Trophoblast cell (in vitro differentiated cells and primary cell): ENCODE measurements around the gene LKAAEAR1.

ENCODE experiments used
- DNase-seq, 2 donors: peaks; one replicate each; pipeline ENCODE4 v3.0.0-alpha.2; 2016
- H2AFZ ChIP-seq: 2 replicates; pipeline ENCODE4 v1.6.1; 2013; ENCODE audit warnings: low read length, moderate library complexity, mild to moderate bottlenecking; ENCODE audit not compliant: insufficient read depth, poor library complexity
- H2AK5ac ChIP-seq: 2 replicates; pipeline ENCODE4 v1.6.1; 2013; ENCODE audit warnings: mild to moderate bottlenecking, low read length
- H2BK120ac ChIP-seq: 2 replicates; pipeline ENCODE4 v1.6.1; 2013; ENCODE audit warnings: low read length, mild to moderate bottlenecking, moderate library complexity; ENCODE audit not compliant: insufficient read depth, poor library complexity
- H2BK12ac ChIP-seq: 2 replicates; pipeline ENCODE4 v1.6.1; 2013; ENCODE audit warnings: mild to moderate bottlenecking, low read length, moderate library complexity
- H2BK5ac ChIP-seq: 2 replicates; pipeline ENCODE4 v1.6.1; 2013; ENCODE audit warnings: low read length, low read depth, moderate library complexity, mild to moderate bottlenecking; ENCODE audit not compliant: poor library complexity
- H3K14ac ChIP-seq: 2 replicates; pipeline ENCODE4 v1.6.1; 2013; ENCODE audit warnings: mild to moderate bottlenecking, low read length
- H3K18ac ChIP-seq: 2 replicates; pipeline ENCODE4 v1.6.1; 2013; ENCODE audit warnings: mild to moderate bottlenecking, low read length
- H3K23ac ChIP-seq: 2 replicates; pipeline ENCODE4 v1.6.1; 2013; ENCODE audit warnings: low read length
- H3K27ac ChIP-seq: 2 replicates; pipeline ENCODE4 v1.5.1; 2013; ENCODE audit warnings: low read depth, mild to moderate bottlenecking, inconsistent platforms, low read length, moderate library complexity
- H3K27me3 ChIP-seq: 2 replicates; pipeline ENCODE4 v1.6.1; 2013; ENCODE audit warnings: inconsistent platforms, mild to moderate bottlenecking, low read length, moderate library complexity; ENCODE audit not compliant: insufficient read depth
- H3K36me3 ChIP-seq, 2 experiments: 1 replicate in 1 of 2; 2 replicates in 1 of 2; pipeline ENCODE4 v1.6.1; 2013; ENCODE audit warnings: low read length in 2 of 2, mild to moderate bottlenecking in 2 of 2, moderate library complexity in 1 of 2; ENCODE audit not compliant: insufficient read depth in 2 of 2, control insufficient read depth in 1 of 2
- H3K4ac ChIP-seq: 2 replicates; pipeline ENCODE4 v1.6.1; 2013; ENCODE audit warnings: low read depth, mild to moderate bottlenecking, low read length, moderate library complexity
- H3K4me1 ChIP-seq, 2 experiments: 1 replicate in 1 of 2; 2 replicates in 1 of 2; pipeline ENCODE4 v1.6.1; 2013; ENCODE audit warnings: low read length in 2 of 2, mild to moderate bottlenecking in 2 of 2, moderate library complexity in 1 of 2; ENCODE audit not compliant: insufficient read depth in 2 of 2, control insufficient read depth in 1 of 2
- H3K4me2 ChIP-seq: 2 replicates; pipeline ENCODE4 v1.6.1; 2013; ENCODE audit warnings: inconsistent platforms, mild to moderate bottlenecking, low read length, moderate library complexity
- H3K4me3 ChIP-seq: 2 replicates; pipeline ENCODE4 v1.5.1; 2013; ENCODE audit warnings: mild to moderate bottlenecking, low read depth, low read length, inconsistent platforms
- H3K79me1 ChIP-seq: one replicate; pipeline ENCODE4 v1.6.1; 2013; ENCODE audit warnings: low read length
- H3K79me2 ChIP-seq: 2 replicates; pipeline ENCODE4 v1.6.1; 2013; ENCODE audit warnings: low read length, mild to moderate bottlenecking; ENCODE audit not compliant: control insufficient read depth, insufficient read depth, poor library complexity
- H3K9ac ChIP-seq: 2 replicates; pipeline ENCODE4 v1.6.1; 2013; ENCODE audit warnings: mild to moderate bottlenecking, low read length
- H3K9me3 ChIP-seq: 2 replicates; pipeline ENCODE4 v1.6.1; 2013; ENCODE audit warnings: low read depth, mild to moderate bottlenecking, control low read depth, inconsistent platforms, low read length; ENCODE audit not compliant: insufficient read depth
- H4K12ac ChIP-seq: 2 replicates; pipeline ENCODE4 v1.6.1; 2013; ENCODE audit warnings: low read depth, mild to moderate bottlenecking, low read length, moderate library complexity
- H4K8ac ChIP-seq: 2 replicates; pipeline ENCODE4 v1.6.1; 2013; ENCODE audit warnings: low read depth, mild to moderate bottlenecking, low read length, moderate library complexity
- H4K91ac ChIP-seq: one replicate; pipeline ENCODE4 v1.6.1; 2013; ENCODE audit warnings: low read depth, mild to moderate bottlenecking, low read length, moderate library complexity
- WGBS: extraction: QIAGEN DNeasy Blood & Tissue Kit; methylation state at CpG from one replicate; pipeline ENCODE4 v1.1.7; 2013; ENCODE audit warnings: missing lambda C conversion rate; ENCODE audit not compliant: insufficient read length, insufficient coverage; ENCODE audit errors: extremely low coverage; 5-methylcytosine and 5-hydroxymethylcytosine counted together

The LKAAEAR1 gene

DNA sequence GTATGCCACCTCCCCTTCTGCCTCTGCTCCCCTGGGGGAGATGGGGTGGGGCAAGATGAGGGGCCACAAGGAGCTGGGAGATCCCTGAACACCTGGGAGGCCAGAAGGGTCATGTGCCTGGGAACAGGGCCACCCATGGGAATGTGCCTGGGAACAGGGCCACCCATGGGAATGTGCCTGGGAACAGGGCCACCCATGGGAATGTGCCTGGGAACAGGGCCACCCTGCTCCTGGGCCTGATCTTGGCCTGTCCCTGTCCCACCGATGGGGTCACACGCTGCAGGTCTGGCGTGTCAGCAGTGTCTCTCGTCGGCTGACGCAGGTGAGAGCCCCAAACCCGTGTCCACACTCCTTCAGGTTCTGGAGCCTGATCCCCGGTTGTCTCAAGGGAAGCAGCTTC is 9.2 kb downstream of the LKAAEAR1 start:
- Histone ChIP-seq H2BK12ac (no peak overlapping the region), H4K8ac (no peak overlapping the region), H3K9ac (no peak overlapping the region), H2AFZ (no peak overlapping the region), H3K4me3 (no peak overlapping the region), H3K23ac (no peak overlapping the region), H2BK120ac (no peak overlapping the region), H3K18ac (no peak overlapping the region), H3K79me2 (peaks cover 7% of the 10 kb centered on the region), H3K27ac (no peak overlapping the region), H3K14ac (no peak overlapping the region), H4K12ac (no peak overlapping the region), H3K4me2 (no peak overlapping the region), H3K4me1 (peaks cover 4 to 8% of the 10 kb centered on the region in 2 experiments), H3K36me3 (peaks cover 21 to 32% of the 10 kb centered on the region in 2 experiments), H3K9me3 (no peaks in the 10 kb centered on the region), H3K4ac (no peak overlapping the region), H3K27me3 (no peaks in the 10 kb centered on the region), H4K91ac (no peak overlapping the region), H2AK5ac (no peak overlapping the region), H3K79me1 (peaks cover 8% of the 10 kb centered on the region), H2BK5ac (no peak overlapping the region)
- DNase-seq: no peak
- no CpG with 5 or more reads among the region's 8 CpGs for WGBS

DNA sequence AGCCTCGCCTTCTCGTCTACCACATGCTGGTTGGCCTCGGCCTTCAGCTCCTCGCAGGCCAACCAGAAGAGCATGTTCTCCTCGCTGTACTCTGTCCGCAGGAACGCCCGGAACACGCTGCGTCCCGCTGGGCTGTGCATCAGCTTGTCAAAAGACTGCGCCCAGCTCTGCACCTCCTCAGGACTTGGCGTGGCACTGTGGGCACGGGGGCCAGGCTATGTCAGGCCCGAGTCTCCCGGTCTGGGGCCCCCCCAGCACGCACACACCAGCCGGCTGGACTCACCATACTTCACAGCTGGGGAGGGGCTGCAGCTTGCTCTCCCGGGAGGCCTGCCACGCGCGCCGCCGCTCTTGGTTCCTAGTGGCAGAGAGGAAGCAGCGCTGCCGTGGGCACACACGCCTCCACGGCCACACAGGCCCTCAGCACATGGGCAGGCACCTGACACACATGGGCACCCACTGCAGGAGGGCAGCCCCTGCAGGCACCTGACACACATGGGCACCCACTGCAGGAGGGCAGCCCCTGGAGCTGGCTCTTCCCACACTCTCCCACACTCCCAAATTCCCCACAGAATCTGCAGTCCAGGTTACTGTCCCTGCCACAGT is 9.9 kb downstream of the LKAAEAR1 start:
- Histone ChIP-seq H2AK5ac (no peak overlapping the region), H3K9ac (no peak overlapping the region), H2AFZ (no peak overlapping the region), H3K23ac (no peak overlapping the region), H3K4me3 (no peak overlapping the region), H3K79me1 (peaks cover 4% of the 10 kb centered on the region), H2BK12ac (no peak overlapping the region), H3K4me2 (no peak overlapping the region), H3K4ac (no peak overlapping the region), H2BK5ac (no peak overlapping the region), H3K9me3 (no peaks in the 10 kb centered on the region), H3K18ac (no peak overlapping the region), H4K8ac (no peak overlapping the region), H4K12ac (no peak overlapping the region), H3K27ac (no peak overlapping the region), H3K4me1 (peaks cover 4 to 8% of the 10 kb centered on the region in 2 experiments), H4K91ac (no peak overlapping the region), H3K36me3 (peaks cover 21 to 32% of the 10 kb centered on the region in 2 experiments), H3K27me3 (no peaks in the 10 kb centered on the region), H3K14ac (no peak overlapping the region), H2BK120ac (no peak overlapping the region), H3K79me2 (peaks cover 4% of the 10 kb centered on the region)
- DNase-seq: no peak
- no CpG with 5 or more reads among the region's 28 CpGs for WGBS

DNA sequence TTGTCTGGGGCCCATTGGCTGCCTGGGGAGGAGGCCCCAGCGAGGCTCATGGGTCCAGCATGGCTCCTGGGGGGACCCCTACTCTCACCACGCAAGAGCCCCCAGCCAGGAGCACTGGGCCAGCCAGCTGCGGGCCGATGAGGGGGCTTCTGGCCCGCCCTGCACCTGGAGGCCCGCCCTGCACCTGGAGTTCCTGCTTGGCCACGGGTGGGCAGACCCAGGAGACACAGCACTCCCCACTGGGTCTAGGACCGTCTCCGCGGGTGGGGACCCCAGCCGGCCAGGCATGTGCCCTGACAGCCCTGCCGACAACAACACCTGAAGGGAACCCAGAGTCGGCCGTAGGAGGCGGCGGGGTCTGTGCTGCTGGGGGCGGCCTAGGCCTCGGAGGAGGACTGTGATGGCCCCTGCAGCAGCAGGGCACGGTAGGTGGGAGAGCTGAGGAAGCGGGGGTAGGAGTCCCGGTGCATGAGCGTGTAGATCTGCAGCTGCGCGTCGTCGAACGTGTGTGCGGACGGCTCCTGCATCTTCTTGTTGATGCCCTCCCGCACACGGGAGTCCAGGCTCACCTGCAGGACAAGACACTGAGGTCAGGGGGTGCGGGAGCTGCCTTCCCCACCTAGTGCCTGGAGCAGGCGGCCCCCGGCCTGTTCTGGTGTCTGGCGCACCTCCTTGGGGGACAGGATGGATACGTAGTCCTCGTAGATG is 10.6 kb downstream of the LKAAEAR1 start:
- no peak overlapping the region for H3K23ac ChIP-seq
- H2AFZ ChIP-seq: no peak overlapping the region
- H3K79me1 ChIP-seq: no peaks in the 10 kb centered on the region
- H3K4ac ChIP-seq: no peak overlapping the region
- H3K4me3 ChIP-seq: no peak overlapping the region
- no peak overlapping the region for H3K18ac ChIP-seq
- no peak overlapping the region for H3K14ac ChIP-seq
- H3K27ac ChIP-seq: no peak overlapping the region
- no peak overlapping the region for H4K8ac ChIP-seq
- no peak overlapping the region for H2BK120ac ChIP-seq
- no peaks in the 10 kb centered on the region for H3K27me3 ChIP-seq
- peaks cover 0 to 4% of the 10 kb centered on the region in 2 experiments for H3K4me1 ChIP-seq
- H2BK12ac ChIP-seq: no peak overlapping the region
- H3K9me3 ChIP-seq: no peaks in the 10 kb centered on the region
- H3K79me2 ChIP-seq: no peaks in the 10 kb centered on the region
- H4K12ac ChIP-seq: no peak overlapping the region
- peaks cover 21 to 32% of the 10 kb centered on the region in 2 experiments for H3K36me3 ChIP-seq
- no peak overlapping the region for H3K4me2 ChIP-seq
- no peak overlapping the region for H4K91ac ChIP-seq
- H2AK5ac ChIP-seq: no peak overlapping the region
- DNase-seq: no peak
- H2BK5ac ChIP-seq: no peak overlapping the region
- H3K9ac ChIP-seq: no peak overlapping the region
- WGBS: no CpG with 5 or more reads among the region's 37 CpGs

GRCh38 chr20:64072498-64073063 is 11.6 kb downstream of the LKAAEAR1 start:
- H3K27me3 ChIP-seq: no peaks in the 10 kb centered on the region
- no peak for DNase-seq

More at GRCh38 chr20:64072498-64073063, 11.6 kb downstream of the LKAAEAR1 start:
- H3K4me2 ChIP-seq: no peak overlapping the region
- no peak overlapping the region for H3K14ac ChIP-seq
- no peak overlapping the region for H2BK12ac ChIP-seq
- no peak overlapping the region for H2AFZ ChIP-seq
- H3K4me1 ChIP-seq: no peaks in the 10 kb centered on the region
- H3K9ac ChIP-seq: no peak overlapping the region
- no peak overlapping the region for H2BK5ac ChIP-seq
- no peak overlapping the region for H3K18ac ChIP-seq
- H3K27ac ChIP-seq: no peak overlapping the region
- no CpG with 5 or more reads among the region's 14 CpGs for WGBS
- no peaks in the 10 kb centered on the region for H3K79me1 ChIP-seq
- H2AK5ac ChIP-seq: no peak overlapping the region
- H3K79me2 ChIP-seq: no peaks in the 10 kb centered on the region
- H3K4ac ChIP-seq: no peak overlapping the region
- H4K8ac ChIP-seq: no peak overlapping the region
- H3K4me3 ChIP-seq: no peak overlapping the region
- H3K23ac ChIP-seq: no peak overlapping the region
- H3K36me3 ChIP-seq: peaks cover 21 to 32% of the 10 kb centered on the region in 2 experiments
- H4K91ac ChIP-seq: no peak overlapping the region
- H4K12ac ChIP-seq: no peak overlapping the region
- H2BK120ac ChIP-seq: no peak overlapping the region
- H3K9me3 ChIP-seq: no peaks in the 10 kb centered on the region
